ENCODE data around the gene RPS8.
"Not testable (repeated sequence)": the region's sequence is repeated elsewhere in the genome, so short reads cannot be mapped to it uniquely, and the experiment has no call there.

Gene RPS8

DNA sequence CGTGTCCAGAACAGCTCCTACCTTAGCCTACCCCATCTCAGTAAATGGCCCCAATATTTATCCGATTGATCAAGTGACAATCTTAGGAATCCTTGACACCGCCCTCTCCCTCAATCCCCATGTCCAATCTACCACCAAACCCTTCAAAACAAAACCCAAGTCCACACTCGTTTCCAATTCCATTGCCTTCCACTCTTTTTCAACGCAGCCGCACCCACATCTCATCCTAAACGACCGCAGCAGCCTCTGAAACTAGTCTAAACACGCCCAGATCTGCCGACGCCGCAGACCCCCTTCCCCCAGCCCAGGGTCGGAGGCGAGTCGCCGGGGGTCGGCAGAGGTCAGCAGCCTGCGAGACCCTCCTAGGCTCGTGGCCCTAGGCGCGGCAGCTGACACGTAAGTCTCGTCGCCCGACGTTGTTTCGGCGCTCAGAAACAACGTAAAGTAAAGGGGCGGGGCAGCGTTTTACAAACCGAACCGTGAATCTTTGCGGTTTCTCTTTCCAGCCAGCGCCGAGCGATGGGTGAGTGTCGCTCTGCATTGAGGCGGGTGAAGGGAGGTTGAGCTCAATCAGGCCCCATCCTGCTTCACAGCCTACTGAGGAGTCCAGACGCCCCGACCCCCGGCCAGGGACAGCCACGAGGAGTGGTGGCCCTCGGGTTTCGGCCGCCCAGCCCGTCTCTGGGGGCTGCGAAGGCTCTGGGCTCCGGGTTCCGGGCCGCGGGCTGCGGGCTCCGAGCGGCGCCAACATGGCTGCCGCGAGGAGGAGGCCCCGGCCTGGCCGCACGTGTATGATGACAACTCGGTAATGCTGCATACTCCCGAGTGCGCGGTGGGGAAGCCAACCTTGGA lies at the start of gene RPS8:
Gene RPS8 (plus strand): TSS at position 463 of the 852 bp plus-strand sequence. CDS start 57 bp downstream, at position 520.
- DNase-seq: peak; percentile 97

GRCh38 chr1:44730741-44731512 lies 44.4 kb upstream of the RPS8 start, which contains the start of gene RNU5D-1:
TSS of gene RNU5D-1 (minus strand) at chr1:44731170.
- peak; percentile 82 for DNase-seq

GRCh38 chr1:44733365-44733764 lies 42.0 kb upstream of the RPS8 start:
- DNase-seq: no peak

DNA sequence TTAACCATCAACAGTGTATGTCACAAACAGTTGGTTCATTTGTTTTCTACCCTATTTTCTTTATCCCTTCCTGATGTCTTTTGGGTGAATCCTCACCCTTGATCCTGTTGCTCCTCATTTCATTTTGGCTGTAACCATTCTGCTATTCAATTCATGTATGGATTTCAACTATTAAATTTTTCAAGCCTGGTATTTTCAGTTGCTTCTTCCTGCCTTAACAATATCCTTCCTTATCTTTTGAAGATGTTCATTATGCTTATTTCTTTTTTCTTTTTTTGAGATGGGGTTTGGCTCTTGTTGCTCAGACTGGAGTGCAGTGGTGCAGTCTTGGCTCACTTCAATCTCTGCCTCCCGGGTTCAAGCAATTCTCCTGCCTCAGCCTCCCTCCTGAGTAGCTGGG lies 41.6 kb upstream of the RPS8 start:
- no peak for DNase-seq

- no peak for DNase-seq
These were observed 39.3 kb upstream of the RPS8 start for GRCh38 chr1:44735992-44736391.

DNA sequence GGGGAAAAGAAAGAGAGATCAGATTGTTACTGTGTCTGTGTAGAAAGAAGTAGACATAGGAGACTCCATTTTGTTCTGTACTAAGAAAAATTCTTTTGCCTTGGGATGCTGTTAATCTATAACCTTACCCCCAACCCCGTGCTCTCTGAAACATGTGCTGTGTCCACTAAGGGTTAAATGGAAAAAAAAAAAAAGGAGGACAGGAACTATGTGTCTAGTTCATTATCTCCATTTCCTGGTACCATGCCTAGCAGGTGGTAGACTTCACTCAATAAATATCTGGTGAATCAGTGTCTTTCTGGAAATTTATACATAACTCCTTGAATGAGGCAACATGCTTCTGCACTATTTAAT lies 36.4 kb upstream of the RPS8 start:
- not testable (repeated sequence) for DNase-seq

DNA sequence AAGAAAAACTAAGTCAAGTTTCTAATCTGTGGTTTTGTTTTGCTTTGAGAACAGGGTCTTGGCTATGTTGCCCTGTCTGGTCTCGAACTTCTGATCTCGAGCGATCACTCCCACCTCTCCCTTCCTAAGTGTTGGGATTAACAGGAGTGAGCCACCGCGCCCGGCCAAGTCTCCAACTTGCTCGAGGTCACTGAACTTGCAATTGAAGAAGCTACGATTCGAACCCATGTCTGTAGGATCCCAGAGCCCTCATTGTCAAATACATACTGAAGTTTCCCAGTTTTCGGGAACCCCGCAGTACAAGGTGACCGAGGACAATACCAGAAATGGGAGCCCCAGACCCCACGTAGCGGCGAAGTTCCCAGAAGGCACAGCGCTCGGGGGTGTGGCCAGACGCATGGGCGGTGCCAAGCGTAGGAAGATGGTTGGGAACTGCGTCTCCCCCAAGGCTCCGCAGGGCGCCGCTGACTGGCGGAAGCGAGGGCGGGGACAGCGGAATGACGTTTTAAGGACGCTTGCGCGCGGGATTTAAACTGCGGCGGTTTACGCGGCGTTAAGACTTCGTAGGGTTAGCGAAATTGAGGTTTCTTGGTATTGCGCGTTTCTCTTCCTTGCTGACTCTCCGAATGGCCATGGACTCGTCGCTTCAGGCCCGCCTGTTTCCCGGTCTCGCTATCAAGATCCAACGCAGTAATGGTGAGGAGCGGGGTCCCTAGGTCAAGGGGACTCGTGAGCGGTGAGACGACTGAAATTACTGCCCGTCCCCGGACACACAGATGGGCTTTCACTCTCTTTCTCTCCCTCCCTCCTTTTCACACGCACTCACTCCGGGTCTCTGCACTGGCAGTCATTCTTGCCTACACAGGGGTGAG lies 35.8 kb upstream of the RPS8 start, which contains the start of gene KIF2C:
Gene KIF2C (plus strand): TSS at position 531 of the 872 bp plus-strand sequence. CDS start 96 bp downstream, at position 627.
- DNase-seq: peak; percentile 98

DNA sequence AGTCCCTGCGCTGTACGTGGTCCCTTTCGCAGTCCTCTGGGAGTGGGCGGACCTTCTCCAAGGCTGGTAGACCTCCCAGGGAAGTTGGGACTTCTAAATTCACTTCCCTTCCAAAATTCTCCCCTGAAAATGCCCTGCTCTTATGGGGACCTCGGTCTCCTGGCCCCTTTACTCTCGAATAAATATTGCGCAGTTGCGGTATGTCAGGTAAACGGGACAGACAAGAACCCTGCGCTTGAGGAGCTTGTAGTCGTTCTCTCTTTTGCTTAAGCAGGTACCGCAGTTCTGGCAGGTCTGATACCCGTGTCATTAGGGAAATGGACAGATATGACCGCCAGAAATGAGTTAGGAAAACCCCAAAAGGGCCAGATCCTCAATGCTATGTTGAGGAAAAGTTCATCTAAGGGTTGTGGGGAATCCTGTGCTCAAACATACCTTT lies 35.1 kb upstream of the RPS8 start:
- no peak for DNase-seq

DNA sequence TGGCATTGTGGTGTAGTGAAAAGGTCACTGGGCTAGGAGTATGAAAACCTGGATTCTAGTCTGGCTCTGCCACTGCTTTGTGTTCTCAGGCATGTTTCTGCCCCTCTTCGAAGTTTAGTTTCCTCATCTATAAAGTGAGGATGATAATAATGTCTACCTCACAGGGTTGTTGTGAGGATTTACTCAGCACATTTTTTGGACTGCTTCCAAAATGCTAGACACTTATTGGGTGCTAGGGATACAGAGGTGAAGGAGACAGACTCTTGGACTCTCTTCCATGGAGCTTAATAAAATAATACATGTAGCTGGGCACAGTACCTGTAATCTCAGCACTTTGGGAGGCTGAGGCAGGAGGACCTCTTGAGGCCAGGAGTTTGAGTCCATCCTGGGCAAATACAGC lies 32.1 kb upstream of the RPS8 start:
- no peak for DNase-seq

DNA sequence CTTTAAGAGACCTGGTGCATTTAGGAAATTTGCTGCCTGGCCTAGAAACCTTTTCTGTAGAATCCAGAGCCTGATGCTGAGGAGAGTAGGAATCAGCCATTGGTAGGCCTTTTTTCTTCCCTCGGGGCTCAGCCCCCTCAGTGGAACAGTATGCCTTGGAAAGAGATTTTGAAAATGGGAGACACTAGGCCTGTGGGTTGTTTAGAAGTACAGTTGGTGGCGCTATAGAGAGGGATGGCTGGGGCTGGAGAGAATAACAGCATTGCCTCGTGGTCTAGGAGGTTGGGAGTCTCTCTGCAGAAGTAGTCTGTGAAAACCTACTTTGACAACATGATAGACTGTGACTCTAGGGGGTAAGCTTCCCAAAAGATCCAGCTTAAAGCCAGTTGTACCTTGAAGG lies 27.5 kb upstream of the RPS8 start:
- no peak for DNase-seq

DNA sequence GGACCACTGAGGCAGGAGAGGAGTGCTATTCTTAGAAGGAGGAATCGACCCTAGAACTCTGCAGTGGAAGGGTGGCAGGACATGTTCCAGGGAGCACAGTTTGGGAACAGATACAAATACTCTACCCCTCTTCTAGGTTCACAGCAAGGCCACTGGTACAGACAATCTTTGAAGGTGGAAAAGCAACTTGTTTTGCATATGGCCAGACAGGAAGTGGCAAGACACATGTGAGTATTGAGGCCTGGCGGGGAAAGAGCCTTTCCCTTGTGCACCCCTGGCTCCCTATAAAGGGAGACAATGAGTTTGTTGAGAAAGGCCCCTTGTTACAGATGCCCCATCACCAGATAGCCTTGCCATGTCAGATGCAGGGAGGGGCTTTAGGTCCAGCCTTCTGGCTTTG lies 17.9 kb upstream of the RPS8 start:
- DNase-seq: no peak

GRCh38 chr1:44759077-44759476 lies 16.3 kb upstream of the RPS8 start:
- DNase-seq: no peak

DNA sequence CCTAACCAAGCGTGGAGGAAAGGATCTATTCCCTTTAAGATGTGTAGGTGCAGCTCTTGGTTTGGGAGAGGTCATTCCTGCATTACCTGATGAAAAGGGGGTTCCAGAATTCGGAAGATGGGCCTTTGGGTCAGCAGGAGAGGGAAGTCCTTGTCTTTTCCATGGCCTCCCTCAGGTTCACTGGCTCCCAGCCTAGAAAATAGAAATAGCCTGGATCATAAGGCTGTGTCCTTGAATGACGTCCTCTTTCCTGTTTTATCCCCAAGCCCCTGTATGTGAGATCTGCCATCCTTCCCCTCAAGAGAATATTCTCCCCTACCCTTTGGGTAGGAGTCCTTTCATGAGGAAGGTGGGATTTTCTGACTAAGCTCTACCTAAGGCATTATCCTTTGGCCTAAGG lies 14.5 kb upstream of the RPS8 start:
- DNase-seq: no peak

- not testable (repeated sequence) for DNase-seq
These were observed 8.9 kb upstream of the RPS8 start for GRCh38 chr1:44766421-44766820.

DNA sequence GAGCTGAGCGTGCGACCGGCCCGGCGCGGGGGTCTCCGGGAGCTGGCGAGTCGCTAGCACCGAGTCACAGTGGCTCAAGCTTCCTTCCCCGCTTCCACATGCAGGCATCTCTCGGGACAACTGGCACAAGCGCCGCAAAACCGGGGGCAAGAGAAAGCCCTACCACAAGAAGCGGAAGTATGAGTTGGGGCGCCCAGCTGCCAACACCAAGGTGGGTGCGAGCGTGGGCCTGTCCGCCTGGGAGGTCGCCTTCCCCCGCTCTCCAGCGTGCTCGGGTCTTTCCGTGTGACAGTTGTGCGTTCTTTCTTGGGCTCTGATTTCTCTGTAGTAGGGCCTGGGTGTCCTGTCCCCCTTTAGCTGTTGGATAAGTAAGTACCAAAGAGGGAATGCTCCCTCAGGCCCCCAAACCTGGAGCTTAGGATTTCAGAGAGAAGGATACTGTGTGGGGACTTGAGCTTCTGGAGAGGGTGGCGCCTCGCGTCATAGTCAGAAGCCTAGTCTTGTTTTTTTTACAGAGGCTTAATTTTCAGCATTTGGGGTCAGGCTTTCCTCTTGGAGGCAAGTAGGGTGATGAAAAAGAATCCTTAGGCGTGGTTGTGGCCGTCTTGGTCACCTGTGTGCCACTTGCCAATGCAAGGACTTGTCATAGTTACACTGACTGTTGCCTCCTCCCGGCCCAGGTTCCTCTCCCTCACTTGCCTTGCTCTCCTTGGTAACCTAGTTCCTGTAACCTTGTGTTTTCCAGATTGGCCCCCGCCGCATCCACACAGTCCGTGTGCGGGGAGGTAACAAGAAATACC lies 790 bp downstream of the RPS8 start:
- no peak for DNase-seq

- DNase-seq: no peak
These were observed 1.4 kb downstream of the RPS8 start for GRCh38 chr1:44776730-44777068.

DNA sequence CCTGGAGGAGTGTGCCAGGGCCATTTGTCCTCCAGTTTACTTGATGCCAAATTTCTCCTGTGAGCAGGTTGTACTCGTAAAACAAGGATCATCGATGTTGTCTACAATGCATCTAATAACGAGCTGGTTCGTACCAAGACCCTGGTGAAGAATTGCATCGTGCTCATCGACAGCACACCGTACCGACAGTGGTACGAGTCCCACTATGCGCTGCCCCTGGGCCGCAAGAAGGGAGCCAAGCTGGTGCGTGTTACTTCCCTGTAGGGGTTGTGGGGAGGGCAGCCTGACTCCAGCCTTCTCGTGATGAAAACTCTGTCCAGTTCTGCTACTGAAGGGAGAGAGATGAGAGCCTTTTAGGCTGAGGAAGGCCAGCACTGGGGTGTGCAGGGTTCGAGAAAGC lies 2.2 kb downstream of the RPS8 start:
- no peak for DNase-seq

DNA sequence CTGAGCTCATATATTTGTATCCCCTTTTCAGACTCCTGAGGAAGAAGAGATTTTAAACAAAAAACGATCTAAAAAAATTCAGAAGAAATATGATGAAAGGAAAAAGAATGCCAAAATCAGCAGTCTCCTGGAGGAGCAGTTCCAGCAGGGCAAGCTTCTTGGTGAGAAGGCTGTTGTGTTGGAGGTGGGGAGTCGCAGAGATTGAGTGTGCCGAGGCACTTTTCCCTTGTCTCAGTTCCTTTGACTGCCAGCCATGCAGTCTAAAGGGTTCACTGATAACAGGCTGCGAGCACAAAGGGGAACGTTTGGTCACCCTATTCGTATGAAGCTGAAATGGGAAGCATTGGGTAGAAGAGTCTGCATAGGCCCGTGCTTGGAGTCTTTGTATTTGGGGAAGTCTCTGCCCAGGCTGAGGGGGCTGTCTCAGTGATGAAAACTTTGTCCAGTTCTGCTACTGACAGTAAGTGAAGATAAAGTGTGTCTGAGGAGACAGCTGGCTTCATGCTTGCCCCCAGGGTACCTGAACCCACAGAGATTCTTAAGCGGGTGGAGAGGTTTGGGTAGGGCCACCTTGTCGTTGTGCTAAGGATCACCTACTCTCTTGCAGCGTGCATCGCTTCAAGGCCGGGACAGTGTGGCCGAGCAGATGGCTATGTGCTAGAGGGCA lies 2.8 kb downstream of the RPS8 start:
- DNase-seq: no peak

DNA sequence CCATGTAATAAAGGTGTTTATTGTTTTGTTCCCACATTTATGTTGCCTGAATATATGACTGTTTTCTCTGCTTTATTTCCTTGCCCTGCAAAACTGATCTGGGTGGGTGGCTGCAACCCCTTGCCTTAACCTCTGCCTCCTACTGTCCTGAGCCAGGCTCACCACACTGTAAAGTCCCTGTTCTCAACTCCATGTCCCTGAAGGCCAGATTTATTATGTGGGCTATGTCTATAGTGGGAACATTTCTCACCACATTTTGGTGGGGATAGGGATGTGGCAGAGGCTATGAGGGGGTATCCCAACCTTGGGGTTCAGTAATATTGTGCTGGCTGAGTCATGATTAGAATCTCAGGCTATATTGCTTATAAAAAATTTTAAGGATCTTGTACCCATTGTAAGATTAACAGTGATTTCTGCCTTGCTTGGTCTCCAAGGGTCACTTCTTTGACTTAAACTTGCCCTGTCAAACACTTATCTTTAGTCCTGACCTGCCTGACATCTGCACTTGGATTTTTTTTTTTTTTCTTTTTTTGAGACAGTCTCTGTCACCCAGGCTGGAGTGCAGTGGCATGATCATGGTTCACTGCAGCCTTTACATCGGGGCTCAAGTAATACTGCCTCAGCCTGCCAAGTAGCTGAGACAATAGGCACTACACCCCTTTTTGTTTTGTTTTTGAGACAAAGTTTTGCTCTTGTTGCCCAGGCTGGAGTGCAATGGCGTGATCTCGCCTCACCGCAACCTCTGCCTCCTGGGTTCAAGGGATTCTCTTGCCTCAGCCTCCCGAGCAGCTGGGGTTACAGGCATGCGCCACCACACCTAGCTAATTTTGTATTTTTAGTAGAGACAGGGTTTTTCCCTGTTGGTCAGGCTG lies 3.6 kb downstream of the RPS8 start:
- no peak for DNase-seq

DNA sequence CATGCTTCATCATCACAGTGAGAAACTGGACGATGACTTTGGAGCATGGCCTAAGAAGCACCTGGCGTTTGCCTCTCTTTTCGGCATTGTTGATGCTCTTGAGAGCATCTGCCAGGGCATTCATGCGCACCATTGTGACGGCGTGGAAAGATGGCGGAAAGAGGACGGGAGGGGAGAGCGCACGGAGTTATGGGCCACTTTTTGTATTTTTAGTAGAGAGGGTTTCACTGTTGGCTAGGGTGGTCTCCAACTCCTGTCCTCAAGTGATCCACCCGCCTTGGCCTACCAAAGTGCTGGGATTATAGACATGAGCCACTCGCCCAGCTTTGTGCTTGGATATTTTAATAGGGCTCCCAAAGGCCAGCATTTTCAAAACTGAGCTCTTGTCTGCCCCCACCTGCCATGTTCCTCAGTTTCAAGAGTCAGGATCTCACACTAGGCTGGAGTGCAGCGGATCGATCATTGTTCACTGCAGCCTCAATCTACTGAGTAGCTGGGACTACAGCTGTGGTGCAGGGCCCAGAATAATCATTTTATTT lies 5.3 kb downstream of the RPS8 start:
- no peak for DNase-seq
